Stimulated activated naive CD8-positive, alpha-beta T cell treated with anti-CD3 and anti-CD28 coated beads, Interleukin-15, Interleukin-2, amounts not matched to agents 100 ng/mL and 50 ng/mL, for 24 hours (primary cell): ENCODE measurements around the gene PPP2R3B.
"Not testable (repeated sequence)": the region's sequence is repeated elsewhere in the genome, so short reads cannot be mapped to it uniquely, and the experiment has no call there.

ENCODE experiments used
- H3K27ac Mint-ChIP-seq: one replicate; pipeline ENCODE4 v1.8.0; 2021; ENCODE audit warnings: mild to moderate bottlenecking, mixed read lengths
- H3K27me3 Mint-ChIP-seq: one replicate; pipeline ENCODE4 v1.8.0; 2021; ENCODE audit warnings: mixed read lengths
- H3K36me3 Mint-ChIP-seq: one replicate; pipeline ENCODE4 v1.8.0; 2021; ENCODE audit warnings: low read depth, mixed read lengths
- H3K4me1 Mint-ChIP-seq: one replicate; pipeline ENCODE4 v1.8.0; 2021; ENCODE audit warnings: low read depth, mixed read lengths
- H3K4me3 Mint-ChIP-seq: one replicate; pipeline ENCODE4 v1.8.0; 2021; ENCODE audit warnings: mild to moderate bottlenecking, mixed read lengths
- H3K9me3 Mint-ChIP-seq: one replicate; pipeline ENCODE4 v1.8.0; 2021; ENCODE audit warnings: mixed read lengths

The PPP2R3B gene, protein sequence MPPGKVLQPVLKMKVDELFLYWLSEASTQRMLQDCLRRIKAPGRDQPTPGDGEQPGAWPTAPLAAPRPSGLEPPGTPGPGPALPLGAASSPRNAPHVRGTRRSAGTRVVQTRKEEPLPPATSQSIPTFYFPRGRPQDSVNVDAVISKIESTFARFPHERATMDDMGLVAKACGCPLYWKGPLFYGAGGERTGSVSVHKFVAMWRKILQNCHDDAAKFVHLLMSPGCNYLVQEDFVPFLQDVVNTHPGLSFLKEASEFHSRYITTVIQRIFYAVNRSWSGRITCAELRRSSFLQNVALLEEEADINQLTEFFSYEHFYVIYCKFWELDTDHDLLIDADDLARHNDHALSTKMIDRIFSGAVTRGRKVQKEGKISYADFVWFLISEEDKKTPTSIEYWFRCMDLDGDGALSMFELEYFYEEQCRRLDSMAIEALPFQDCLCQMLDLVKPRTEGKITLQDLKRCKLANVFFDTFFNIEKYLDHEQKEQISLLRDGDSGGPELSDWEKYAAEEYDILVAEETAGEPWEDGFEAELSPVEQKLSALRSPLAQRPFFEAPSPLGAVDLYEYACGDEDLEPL

DNA sequence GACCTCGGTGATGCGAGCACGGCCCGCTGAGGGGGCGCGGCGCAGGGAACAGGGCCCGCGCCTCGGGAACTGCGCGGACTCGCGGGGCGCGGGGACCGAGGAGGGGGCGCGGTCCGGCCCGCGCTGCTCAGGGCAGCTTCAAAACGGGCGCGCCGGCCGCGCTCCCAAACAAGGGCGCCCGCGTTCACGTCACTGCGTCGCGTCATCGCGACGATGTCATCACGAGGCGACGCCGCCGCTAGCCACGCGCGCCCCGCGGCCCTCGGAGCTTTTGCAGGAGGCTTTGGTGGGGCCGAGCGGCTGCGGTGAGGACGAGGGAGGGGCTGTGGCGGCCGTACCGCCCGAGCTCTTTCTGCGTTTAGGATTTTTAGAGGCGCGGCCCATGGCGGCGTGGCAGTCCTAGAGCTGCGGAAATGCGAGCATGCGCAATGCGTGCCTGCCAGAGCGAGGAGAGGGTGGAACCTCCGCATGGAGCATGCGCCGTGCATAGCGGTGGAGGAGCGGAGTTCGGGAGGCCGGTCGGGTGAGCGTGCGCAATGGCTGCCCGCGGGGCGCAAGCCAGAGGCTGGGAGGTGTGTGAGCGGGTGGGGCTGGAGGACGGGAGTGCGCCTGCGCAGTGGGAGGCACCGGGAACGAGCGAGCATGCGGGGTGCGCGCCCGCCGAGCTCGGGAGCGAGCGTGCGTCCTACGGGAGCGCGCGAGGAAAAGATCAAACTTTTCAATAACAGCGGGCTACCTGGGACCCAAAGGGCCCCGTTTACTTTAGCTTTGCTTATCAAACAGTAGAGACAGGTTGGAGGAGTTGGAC, at the start of gene PPP2R3B:
Gene PPP2R3B (minus strand): TSS at position 140 of the 808 bp plus-strand sequence. CDS start 216 bp downstream, outside the sequence.
- Mint-ChIP-seq H3K4me1 (peaks cover 15% of the 10 kb centered on the region), H3K36me3 (peaks cover 4% of the 10 kb centered on the region), H3K27ac (peak within 1 kb of the TSS; percentile 98), H3K9me3 (no peaks in the 10 kb centered on the region), H3K27me3 (no peaks in the 10 kb centered on the region), H3K4me3 (peak within 1 kb of the TSS; percentile 90)

DNA sequence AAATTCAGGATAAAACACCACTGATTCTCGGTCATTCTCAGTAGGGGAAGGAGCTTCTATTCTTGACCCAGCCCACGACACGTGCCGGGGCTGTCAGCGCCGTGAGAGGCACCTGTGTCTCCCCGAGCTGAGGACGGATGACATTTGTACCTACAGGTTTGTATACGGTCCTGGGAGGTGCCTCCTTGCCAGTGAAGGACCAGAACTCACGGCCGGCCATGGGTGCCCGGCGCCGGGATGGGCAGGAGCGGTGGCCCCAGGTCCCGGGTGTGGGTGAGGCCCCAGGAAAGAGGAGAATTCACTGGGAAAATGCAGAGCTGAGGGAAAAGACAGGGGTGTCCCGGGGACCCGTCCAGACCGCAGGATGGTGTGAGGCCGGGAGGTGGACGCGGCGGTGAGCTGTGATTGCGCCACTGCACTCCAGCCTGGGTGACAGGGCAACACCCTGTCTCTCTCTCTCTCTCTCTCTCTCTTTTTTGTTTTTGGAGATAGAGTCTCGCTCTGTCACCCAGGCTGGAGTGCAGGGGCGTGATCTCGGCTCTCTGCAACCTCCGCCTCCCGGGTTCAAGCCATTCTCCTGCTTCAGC, 48.9 kb upstream of the PPP2R3B start:
- peaks cover 15% of the 10 kb centered on the region for H3K9me3 Mint-ChIP-seq
- peaks cover 7% of the 10 kb centered on the region for H3K27me3 Mint-ChIP-seq
- H3K4me1 Mint-ChIP-seq: peaks cover 3% of the 10 kb centered on the region
- H3K4me3 Mint-ChIP-seq: no peak overlapping the region
- H3K27ac Mint-ChIP-seq: no peak overlapping the region
- H3K36me3 Mint-ChIP-seq: peaks cover 3% of the 10 kb centered on the region

DNA sequence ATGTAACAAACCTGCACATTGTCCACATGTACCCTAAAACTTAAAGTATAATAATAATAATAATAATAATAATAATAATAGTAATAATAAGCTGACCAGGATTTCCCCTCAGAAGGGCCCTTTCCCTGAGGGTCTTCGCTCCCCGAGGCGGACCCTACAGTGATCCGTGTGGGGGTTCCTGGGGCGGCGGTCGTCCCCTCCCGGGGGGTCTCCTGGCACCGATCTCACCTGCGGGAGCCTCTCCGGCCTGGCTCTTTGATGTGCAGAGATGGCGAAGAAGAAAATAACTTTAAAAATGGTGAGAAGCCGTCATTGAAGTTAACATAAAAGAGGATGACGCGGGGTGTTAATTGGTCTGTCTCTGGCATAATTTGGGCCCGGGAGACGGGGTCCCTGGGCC, 48.2 kb upstream of the PPP2R3B start:
- peaks cover 8% of the 10 kb centered on the region for H3K9me3 Mint-ChIP-seq
- no peak overlapping the region for H3K4me3 Mint-ChIP-seq
- no peak overlapping the region for H3K27ac Mint-ChIP-seq
- peaks cover 3% of the 10 kb centered on the region for H3K36me3 Mint-ChIP-seq
- peaks cover 3% of the 10 kb centered on the region for H3K4me1 Mint-ChIP-seq
- H3K27me3 Mint-ChIP-seq: peaks cover 11% of the 10 kb centered on the region

DNA sequence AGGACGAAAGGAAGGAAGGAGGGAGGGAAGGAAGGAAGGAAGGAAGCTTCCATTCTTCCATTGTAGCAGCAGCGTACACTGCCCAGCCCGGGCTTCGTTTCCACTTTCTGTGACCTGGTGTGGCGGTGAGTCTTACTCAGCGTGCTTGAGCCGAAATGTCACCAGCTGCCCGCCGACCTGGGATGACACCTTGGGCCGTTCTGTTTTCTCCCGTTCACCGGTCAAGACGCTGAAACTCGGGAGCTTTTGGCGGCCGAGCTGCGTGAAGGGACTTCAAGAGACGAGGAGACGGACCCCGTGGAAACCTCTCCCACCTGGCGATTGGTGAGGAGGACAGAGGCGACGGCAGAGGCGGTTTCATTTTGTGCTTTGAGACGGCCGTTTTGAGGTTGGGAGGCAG, 47.1 kb upstream of the PPP2R3B start:
- no peaks in the 10 kb centered on the region for H3K36me3 Mint-ChIP-seq
- H3K27ac Mint-ChIP-seq: no peak overlapping the region
- H3K4me1 Mint-ChIP-seq: peaks cover 3% of the 10 kb centered on the region

DNA sequence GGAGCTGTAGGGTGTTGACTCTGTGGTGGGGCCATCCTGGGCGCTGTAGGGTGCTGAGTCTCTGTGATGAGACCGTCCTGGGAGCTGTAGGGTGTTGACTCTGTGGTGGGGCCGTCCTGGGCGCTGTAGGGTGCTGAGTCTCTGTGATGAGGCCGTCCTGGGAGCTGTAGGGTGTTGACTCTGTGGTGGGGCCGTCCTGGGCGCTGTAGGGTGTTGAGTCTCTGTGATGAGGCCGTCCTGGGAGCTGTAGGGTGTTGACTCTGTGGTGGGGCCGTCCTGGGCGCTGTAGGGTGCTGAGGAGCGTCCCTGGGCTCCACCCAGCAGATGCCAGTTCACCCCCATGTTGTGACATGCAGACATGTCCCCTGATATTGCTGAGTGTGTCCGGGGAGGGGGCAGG, 46.0 kb upstream of the PPP2R3B start:
- H3K9me3 Mint-ChIP-seq, H3K4me3 Mint-ChIP-seq, H3K4me1 Mint-ChIP-seq, H3K27ac Mint-ChIP-seq, H3K36me3 Mint-ChIP-seq: not testable (repeated sequence)
- H3K27me3 Mint-ChIP-seq: peaks cover 21% of the 10 kb centered on the region

More for the DNA sequence above, 47.1 kb upstream of the PPP2R3B start:
- Mint-ChIP-seq H3K27me3 (peaks cover 14% of the 10 kb centered on the region), H3K4me3 (no peak overlapping the region), H3K9me3 (peaks cover 3% of the 10 kb centered on the region)

DNA sequence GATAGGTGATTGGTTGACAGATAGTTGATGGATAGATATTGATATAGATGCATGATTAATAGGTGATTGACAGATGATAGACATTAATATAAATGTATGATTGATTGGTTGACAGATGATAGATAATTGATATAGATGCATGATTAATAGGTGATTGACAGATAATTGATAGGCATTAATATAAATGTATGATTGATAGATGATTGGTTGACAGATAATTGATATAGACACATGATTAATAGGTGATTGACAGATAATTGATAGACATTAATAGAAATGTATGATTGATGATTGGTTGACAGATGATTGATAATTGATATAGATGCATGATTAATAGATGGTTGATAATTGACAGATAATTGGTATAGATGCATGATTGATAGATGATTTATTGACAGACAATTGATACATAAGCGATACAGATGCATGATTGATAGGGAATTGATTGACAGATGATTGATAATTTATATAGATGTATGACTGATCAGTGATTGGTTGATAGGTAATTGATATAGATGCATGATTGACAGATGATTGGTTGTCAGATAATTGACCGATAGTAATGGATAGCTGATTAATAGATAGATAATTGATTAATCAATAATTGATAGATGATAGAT, 44.9 kb upstream of the PPP2R3B start:
- Mint-ChIP-seq H3K4me1 (no peaks in the 10 kb centered on the region), H3K27me3 (peaks cover 24% of the 10 kb centered on the region), H3K9me3 (peaks cover 3% of the 10 kb centered on the region), H3K27ac (no peak overlapping the region), H3K36me3 (no peaks in the 10 kb centered on the region), H3K4me3 (no peak overlapping the region)

DNA sequence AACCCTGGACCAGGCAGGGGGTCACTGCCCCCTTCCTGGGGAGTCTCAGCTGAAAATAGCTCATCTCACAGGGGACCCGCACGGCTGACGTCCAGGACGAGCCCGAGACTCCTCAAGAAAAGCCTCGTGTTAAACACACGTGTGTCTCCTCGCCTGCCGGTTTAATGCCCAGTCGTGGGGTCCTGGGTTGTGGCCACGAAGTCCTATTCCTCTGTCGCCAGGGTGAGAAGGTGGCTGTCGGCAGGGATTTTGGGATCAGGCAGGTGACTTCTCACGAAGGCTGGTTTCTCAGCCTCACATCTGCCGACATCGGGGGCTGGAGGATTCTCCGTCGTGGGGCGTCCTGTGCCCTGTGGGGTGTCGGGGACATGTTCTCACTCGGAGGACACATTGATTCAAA, 44.3 kb upstream of the PPP2R3B start:
- H3K9me3 Mint-ChIP-seq: peaks cover 3% of the 10 kb centered on the region
- no peak overlapping the region for H3K27ac Mint-ChIP-seq
- H3K27me3 Mint-ChIP-seq: peaks cover 24% of the 10 kb centered on the region
- H3K36me3 Mint-ChIP-seq: no peaks in the 10 kb centered on the region
- H3K4me3 Mint-ChIP-seq: no peak overlapping the region
- no peaks in the 10 kb centered on the region for H3K4me1 Mint-ChIP-seq

DNA sequence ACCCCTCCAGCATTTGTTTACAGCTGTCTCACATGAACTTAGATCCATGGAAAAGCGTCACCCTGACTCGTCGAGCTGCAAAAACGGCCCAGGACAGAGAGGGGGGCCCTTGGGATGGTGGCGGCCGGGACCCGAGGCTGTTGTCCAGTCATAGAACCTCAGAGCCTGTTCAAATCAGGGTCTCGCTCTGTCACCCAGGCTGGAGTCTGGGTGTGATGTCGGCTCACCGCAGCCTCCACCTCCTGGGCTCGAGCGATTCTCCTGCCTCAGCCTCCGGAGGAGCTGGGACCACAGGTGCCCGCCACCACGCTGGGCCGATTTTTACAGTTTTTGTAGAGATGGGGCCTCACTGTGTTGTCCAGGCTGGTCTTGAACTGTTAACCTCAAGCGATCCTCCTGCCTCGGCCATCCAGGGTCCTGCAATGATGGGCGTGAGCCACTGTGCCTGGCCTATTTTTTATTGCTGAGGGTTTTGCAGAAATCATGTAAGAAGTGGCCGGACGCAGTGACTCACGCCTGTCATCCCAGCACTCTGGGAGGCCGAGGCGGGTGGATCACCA, 42.6 kb upstream of the PPP2R3B start:
- Mint-ChIP-seq H3K36me3 (no peaks in the 10 kb centered on the region), H3K9me3 (peaks cover 3% of the 10 kb centered on the region)

DNA sequence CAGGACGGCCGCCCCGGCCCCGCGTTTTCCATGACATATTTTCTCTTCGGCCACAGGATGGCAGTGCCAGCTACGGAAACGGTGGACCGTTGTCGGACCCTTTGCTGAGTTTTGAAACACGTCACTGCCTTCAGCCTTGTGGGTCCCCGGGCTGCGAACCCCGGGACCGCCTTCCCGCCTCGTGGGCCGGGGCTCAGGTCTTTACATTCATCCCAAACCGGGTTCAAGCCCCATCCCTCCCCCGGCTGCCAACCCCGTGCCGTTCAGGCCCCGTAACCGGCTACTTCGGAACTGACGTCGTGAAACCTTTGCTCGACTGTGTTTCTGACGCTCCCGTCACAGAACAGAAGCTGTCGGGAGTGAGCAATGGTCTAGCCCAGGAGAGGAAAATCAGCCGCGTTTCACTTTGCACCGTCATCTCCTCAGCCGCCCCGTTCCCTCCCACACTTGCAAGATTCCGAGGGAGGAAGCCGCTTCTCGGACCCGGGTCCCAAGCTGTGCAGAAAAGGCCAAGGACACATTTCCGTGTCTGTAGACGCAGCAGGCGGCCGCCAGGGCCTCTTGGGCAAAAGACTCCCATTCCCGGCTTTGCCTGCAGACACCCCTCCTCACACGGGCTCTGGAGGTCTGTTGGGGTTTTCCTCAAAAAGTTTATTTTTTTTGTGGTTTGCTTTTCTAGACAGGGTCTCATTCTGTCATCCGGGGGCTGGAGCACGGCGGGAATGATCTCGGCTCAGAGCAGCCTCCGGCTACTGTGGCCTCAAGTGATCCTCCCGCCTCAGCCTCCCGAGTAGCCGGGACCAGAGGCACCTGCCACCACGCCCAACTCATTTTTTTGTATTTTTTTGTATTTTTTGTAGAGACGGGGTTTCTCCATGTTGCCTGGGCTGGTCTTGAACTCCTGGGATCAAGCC, 41.4 kb upstream of the PPP2R3B start:
- Mint-ChIP-seq H3K9me3 (no peaks in the 10 kb centered on the region), H3K27me3 (peaks cover 24% of the 10 kb centered on the region), H3K4me1 (no peaks in the 10 kb centered on the region), H3K4me3 (peak overlapping the region; percentile 67), H3K27ac (no peak overlapping the region), H3K36me3 (no peaks in the 10 kb centered on the region)

More for the DNA sequence above, 42.6 kb upstream of the PPP2R3B start:
- Mint-ChIP-seq H3K4me1 (no peaks in the 10 kb centered on the region), H3K4me3 (no peak overlapping the region), H3K27me3 (peaks cover 24% of the 10 kb centered on the region), H3K27ac (no peak overlapping the region)

DNA sequence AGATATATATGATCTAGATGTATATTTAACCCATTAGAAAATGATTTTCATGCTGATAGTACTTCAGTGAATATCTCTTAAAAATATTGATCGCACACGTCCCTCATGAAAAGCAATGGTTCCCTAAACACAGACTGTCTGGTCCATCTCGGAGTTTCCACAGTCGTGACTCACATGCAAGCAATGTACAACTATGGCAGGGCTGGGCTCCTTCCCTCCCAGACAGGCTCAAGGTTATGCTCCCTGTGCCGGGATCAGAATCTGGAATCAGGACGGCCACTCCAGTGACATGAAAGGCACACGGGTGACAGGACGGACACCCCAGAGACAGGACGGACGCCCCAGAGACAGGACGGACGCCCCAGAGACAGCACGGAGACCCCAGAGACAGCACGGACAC, 40.2 kb upstream of the PPP2R3B start:
- no peaks in the 10 kb centered on the region for H3K9me3 Mint-ChIP-seq
- H3K36me3 Mint-ChIP-seq: no peaks in the 10 kb centered on the region
- no peak overlapping the region for H3K27ac Mint-ChIP-seq
- no peak overlapping the region for H3K4me3 Mint-ChIP-seq
- no peaks in the 10 kb centered on the region for H3K4me1 Mint-ChIP-seq
- H3K27me3 Mint-ChIP-seq: peaks cover 24% of the 10 kb centered on the region

DNA sequence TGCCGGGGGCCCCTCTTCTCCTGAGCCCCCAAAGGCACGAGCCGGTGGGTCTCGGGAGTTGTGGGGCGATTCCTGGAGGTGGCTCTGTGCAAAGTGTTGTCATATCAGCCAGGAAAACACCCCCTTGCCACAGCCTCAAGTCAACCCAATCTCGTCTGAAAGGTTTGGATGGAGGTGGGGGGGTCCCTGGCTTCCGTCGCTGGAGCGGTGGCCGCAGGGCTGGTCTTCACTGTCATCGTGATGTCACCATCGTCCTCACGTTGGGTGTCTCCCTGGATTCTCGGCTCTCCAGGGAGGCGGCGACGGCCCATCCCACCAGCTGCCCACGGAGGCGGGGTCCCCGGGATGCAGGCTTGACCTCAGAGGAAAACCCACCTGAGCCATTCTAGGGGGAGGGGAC, 38.3 kb upstream of the PPP2R3B start:
- Mint-ChIP-seq H3K36me3 (no peaks in the 10 kb centered on the region), H3K27me3 (peaks cover 14% of the 10 kb centered on the region), H3K4me1 (no peaks in the 10 kb centered on the region), H3K27ac (no peak overlapping the region), H3K9me3 (no peaks in the 10 kb centered on the region), H3K4me3 (no peak overlapping the region)

DNA sequence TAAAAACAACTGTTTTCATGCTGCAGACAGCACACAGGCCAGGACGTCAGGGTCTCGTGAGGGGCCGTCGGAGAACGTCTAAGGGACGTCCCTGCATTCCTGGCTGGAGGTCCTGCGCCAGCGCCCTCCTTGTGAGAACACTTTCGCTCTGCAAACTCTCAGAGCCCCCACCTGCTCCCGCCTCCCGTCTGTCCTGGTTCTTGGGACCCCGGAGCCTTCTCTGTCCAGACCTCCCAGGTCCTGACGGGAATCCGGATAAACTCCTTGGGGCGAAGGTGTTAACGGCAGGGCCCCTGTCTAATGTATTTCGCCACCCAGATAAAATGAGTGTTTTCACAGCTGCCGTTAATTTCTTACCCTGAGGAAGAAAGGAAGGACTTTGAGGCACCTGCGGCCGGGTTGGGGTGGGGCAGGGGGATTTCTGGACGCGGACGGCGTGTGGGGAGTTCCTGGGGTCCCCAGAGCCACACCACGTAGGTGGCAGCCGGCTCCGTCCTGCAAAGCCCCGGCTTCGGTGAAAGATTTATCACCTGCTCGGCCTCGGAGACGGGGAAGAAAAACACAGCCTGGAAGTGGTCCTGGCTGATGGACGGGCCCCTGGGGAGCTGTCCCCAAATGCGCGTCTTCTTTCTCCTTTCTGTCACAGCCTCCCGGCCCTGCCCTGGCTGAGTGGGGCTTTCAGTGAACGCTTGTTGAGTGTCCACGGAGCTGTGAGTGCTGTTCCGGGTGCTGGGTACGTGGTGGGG, 35.1 kb upstream of the PPP2R3B start:
- Mint-ChIP-seq H3K9me3 (no peaks in the 10 kb centered on the region), H3K27me3 (peaks cover 2% of the 10 kb centered on the region), H3K4me1 (no peaks in the 10 kb centered on the region), H3K4me3 (no peak overlapping the region), H3K27ac (no peak overlapping the region), H3K36me3 (no peaks in the 10 kb centered on the region)
